Dendritic cell treated with granulocyte-macrophage colony-stimulating factor and Interleukin-4, amounts not matched to agents 40 ng/mL and 50 ng/mL, for 4 days (primary cell): ENCODE results near the gene INHBE.
"Not testable (repeated sequence)": the region's sequence is repeated elsewhere in the genome, so short reads cannot be mapped to it uniquely, and the experiment has no call there.

Experiments
- H3K27ac Mint-ChIP-seq: one replicate; pipeline ENCODE4 v1.8.0; 2022; ENCODE audit warnings: mild to moderate bottlenecking, mixed read lengths
- H3K27me3 Mint-ChIP-seq: one replicate; pipeline ENCODE4 v1.8.0; 2022; ENCODE audit warnings: mild to moderate bottlenecking, mixed read lengths
- H3K36me3 Mint-ChIP-seq: one replicate; pipeline ENCODE4 v1.8.0; 2022; ENCODE audit warnings: low read depth, mixed read lengths
- H3K4me1 Mint-ChIP-seq: one replicate; pipeline ENCODE4 v1.8.0; 2022; ENCODE audit warnings: low read depth, mixed read lengths
- H3K4me3 Mint-ChIP-seq: one replicate; pipeline ENCODE4 v1.8.0; 2022; ENCODE audit warnings: mild to moderate bottlenecking, moderate library complexity, mixed read lengths
- H3K9me3 Mint-ChIP-seq: one replicate; pipeline ENCODE4 v1.8.0; 2022; ENCODE audit warnings: mixed read lengths
- intact Hi-C: fragments of 100-400 bp; cut with micrococcal nuclease; formaldehyde crosslinking; loops from one replicate; pipeline ENCODE4 v1.15.0; 2022

Gene INHBE

GRCh38 chr12:57481671-57482070 lies 26.6 kb downstream of the INHBE start:
- Mint-ChIP-seq H3K27ac (peak overlapping the region; percentile 6), H3K27me3 (no peaks in the 10 kb centered on the region), H3K36me3 (peaks cover 12% of the 10 kb centered on the region), H3K9me3 (no peaks in the 10 kb centered on the region), H3K4me1 (peaks cover 54% of the 10 kb centered on the region), H3K4me3 (no peak overlapping the region)
- intact Hi-C loops, result no loop called here

- Mint-ChIP-seq H3K27me3 (no peaks in the 10 kb centered on the region), H3K9me3 (no peaks in the 10 kb centered on the region), H3K4me1 (peaks cover 49% of the 10 kb centered on the region), H3K4me3 (no peak overlapping the region), H3K27ac (no peak overlapping the region), H3K36me3 (peaks cover 7% of the 10 kb centered on the region)
- intact Hi-C loops, result no loop called here
Observed at GRCh38 chr12:57483466-57483865, 28.4 kb downstream of the INHBE start.

- Mint-ChIP-seq H3K36me3 (peaks cover 29% of the 10 kb centered on the region), H3K27ac (no peak overlapping the region), H3K4me1 (peaks cover 39% of the 10 kb centered on the region), H3K4me3 (no peak overlapping the region), H3K27me3 (no peaks in the 10 kb centered on the region), H3K9me3 (no peaks in the 10 kb centered on the region)
- intact Hi-C loops, result no loop called here
Observed at GRCh38 chr12:57485695-57486094, 30.6 kb downstream of the INHBE start.

- Mint-ChIP-seq H3K4me3 (peak overlapping the region; percentile 90), H3K36me3 (peaks cover 44% of the 10 kb centered on the region), H3K9me3 (no peaks in the 10 kb centered on the region)
Observed at GRCh38 chr12:57487055-57487596, 32.0 kb downstream of the INHBE start.

GRCh38 chr12:57487597-57488401 lies 32.7 kb downstream of the INHBE start, which contains the start of gene MARS1:
Gene MARS1 (plus strand): TSS chr12:57488068. CDS start chr12:57488091, 23 bp downstream.
- H3K27me3 Mint-ChIP-seq, result no peaks in the 10 kb centered on the region
- H3K4me3 Mint-ChIP-seq, result peak within 1 kb of the TSS; percentile 90
- intact Hi-C loops, result loop anchor here (1.0 kb wide), 3 partner anchors 9 to 60 kb away; partner anchors contain the start of genes DCTN2 and DDIT3
- peaks cover 51% of the 10 kb centered on the region for H3K36me3 Mint-ChIP-seq
- H3K4me1 Mint-ChIP-seq, result peaks cover 33% of the 10 kb centered on the region
- no peaks in the 10 kb centered on the region for H3K9me3 Mint-ChIP-seq
- peak within 1 kb of the TSS; percentile 91 for H3K27ac Mint-ChIP-seq

More at GRCh38 chr12:57487055-57487596, 32.0 kb downstream of the INHBE start:
- H3K27me3 Mint-ChIP-seq, result no peaks in the 10 kb centered on the region
- intact Hi-C loops, result loop anchor here (1.0 kb wide), 2 partner anchors 9 to 60 kb away; partner anchors contain the start of gene DCTN2
- peak overlapping the region; percentile 91 for H3K27ac Mint-ChIP-seq
- peaks cover 33% of the 10 kb centered on the region for H3K4me1 Mint-ChIP-seq

GRCh38 chr12:57488402-57489156 lies 33.5 kb downstream of the INHBE start:
- H3K27ac Mint-ChIP-seq, result peak overlapping the region; percentile 91
- H3K36me3 Mint-ChIP-seq, result peaks cover 52% of the 10 kb centered on the region
- H3K4me3 Mint-ChIP-seq, result peak overlapping the region; percentile 90
- intact Hi-C loops, result loop anchor here (1.0 kb wide), 1 partner anchor 32 kb away; the partner anchor contains the start of gene DDIT3
- peaks cover 27% of the 10 kb centered on the region for H3K4me1 Mint-ChIP-seq
- H3K9me3 Mint-ChIP-seq, result no peaks in the 10 kb centered on the region
- no peaks in the 10 kb centered on the region for H3K27me3 Mint-ChIP-seq

GRCh38 chr12:57489157-57489641 lies 34.1 kb downstream of the INHBE start:
- Mint-ChIP-seq H3K27ac (peak overlapping the region; percentile 91), H3K27me3 (no peaks in the 10 kb centered on the region), H3K36me3 (peaks cover 56% of the 10 kb centered on the region), H3K9me3 (no peaks in the 10 kb centered on the region), H3K4me3 (peak overlapping the region; percentile 90), H3K4me1 (peaks cover 27% of the 10 kb centered on the region)
- intact Hi-C loops, result no loop called here

- no peak overlapping the region for H3K4me3 Mint-ChIP-seq
- no peak overlapping the region for H3K27ac Mint-ChIP-seq
- no peaks in the 10 kb centered on the region for H3K27me3 Mint-ChIP-seq
- intact Hi-C loops, result no loop called here
- no peaks in the 10 kb centered on the region for H3K9me3 Mint-ChIP-seq
- H3K36me3 Mint-ChIP-seq, result peaks cover 65% of the 10 kb centered on the region
- H3K4me1 Mint-ChIP-seq, result peaks cover 27% of the 10 kb centered on the region
Observed at GRCh38 chr12:57490126-57490525, 35.0 kb downstream of the INHBE start.

GRCh38 chr12:57491393-57492280 lies 36.5 kb downstream of the INHBE start:
- no peaks in the 10 kb centered on the region for H3K9me3 Mint-ChIP-seq
- H3K36me3 Mint-ChIP-seq, result peaks cover 80% of the 10 kb centered on the region
- H3K27me3 Mint-ChIP-seq, result no peaks in the 10 kb centered on the region
- H3K4me1 Mint-ChIP-seq, result peaks cover 27% of the 10 kb centered on the region
- intact Hi-C loops, result no loop called here
- no peak overlapping the region for H3K4me3 Mint-ChIP-seq
- H3K27ac Mint-ChIP-seq, result peak overlapping the region; percentile 2

GRCh38 chr12:57495051-57495701 lies 40.1 kb downstream of the INHBE start:
- Mint-ChIP-seq H3K36me3 (peaks cover 91% of the 10 kb centered on the region), H3K4me1 (peaks cover 16% of the 10 kb centered on the region)
- H3K27ac Mint-ChIP-seq, H3K9me3 Mint-ChIP-seq, intact Hi-C loops, H3K27me3 Mint-ChIP-seq, H3K4me3 Mint-ChIP-seq: not testable (repeated sequence)

GRCh38 chr12:57496822-57497221 lies 41.7 kb downstream of the INHBE start:
- no peak overlapping the region for H3K27ac Mint-ChIP-seq
- no peaks in the 10 kb centered on the region for H3K27me3 Mint-ChIP-seq
- H3K36me3 Mint-ChIP-seq, result peaks cover 91% of the 10 kb centered on the region

GRCh38 chr12:57497223-57498131 lies 42.4 kb downstream of the INHBE start:
- H3K36me3 Mint-ChIP-seq, result peaks cover 91% of the 10 kb centered on the region
- intact Hi-C loops, result no loop called here
- peaks cover 9% of the 10 kb centered on the region for H3K4me1 Mint-ChIP-seq
- H3K27ac Mint-ChIP-seq, result peak overlapping the region; percentile 28
- H3K27me3 Mint-ChIP-seq, result no peaks in the 10 kb centered on the region
- H3K4me3 Mint-ChIP-seq, result no peak overlapping the region
- no peaks in the 10 kb centered on the region for H3K9me3 Mint-ChIP-seq

More at GRCh38 chr12:57496822-57497221, 41.7 kb downstream of the INHBE start:
- no peaks in the 10 kb centered on the region for H3K9me3 Mint-ChIP-seq
- no peak overlapping the region for H3K4me3 Mint-ChIP-seq
- H3K4me1 Mint-ChIP-seq, result peaks cover 9% of the 10 kb centered on the region
- intact Hi-C loops, result no loop called here
